ENCODE measurements around the gene ZKSCAN3.
A peak's percentile ranks its signal among the peaks of the same experiment; 100 is the strongest.
"Not testable (repeated sequence)": the region's sequence is repeated elsewhere in the genome, so short reads cannot be mapped to it uniquely, and the experiment has no call there.

Gene ZKSCAN3

GRCh38 chr6:28378644-28379043, 28.9 kb downstream of the ZKSCAN3 start:
- DNase-seq: no peak

GRCh38 chr6:28380381-28380780, 30.6 kb downstream of the ZKSCAN3 start:
- DNase-seq: no peak

GRCh38 chr6:28383235-28384142, 33.7 kb downstream of the ZKSCAN3 start:
- DNase-seq: peak; percentile 44

- no peak for DNase-seq
These were observed 34.4 kb downstream of the ZKSCAN3 start for GRCh38 chr6:28384143-28384533.

GRCh38 chr6:28390688-28391087, 40.9 kb downstream of the ZKSCAN3 start:
- no peak for DNase-seq

GRCh38 chr6:28393912-28394662, 44.3 kb downstream of the ZKSCAN3 start:
- DNase-seq: no peak

GRCh38 chr6:28395918-28396317, 46.2 kb downstream of the ZKSCAN3 start:
- DNase-seq: no peak

GRCh38 chr6:28399350-28400121, 49.8 kb downstream of the ZKSCAN3 start, which contains the start of gene ZSCAN12:
Gene ZSCAN12, minus strand, starts transcription at chr6:28399747. Its CDS starts 1,342 bp downstream, at chr6:28398405.
- DNase-seq: peak; percentile 83

GRCh38 chr6:28400122-28400451, 50.3 kb downstream of the ZKSCAN3 start:
- no peak for DNase-seq

- DNase-seq: no peak
These were observed 51.4 kb downstream of the ZKSCAN3 start for GRCh38 chr6:28401172-28401571.

- DNase-seq: no peak
These were observed 52.5 kb downstream of the ZKSCAN3 start for GRCh38 chr6:28402197-28402596.

GRCh38 chr6:28403923-28404322, 54.2 kb downstream of the ZKSCAN3 start:
- not testable (repeated sequence) for DNase-seq

GRCh38 chr6:28407401-28407800, 57.7 kb downstream of the ZKSCAN3 start:
- DNase-seq: no peak

GRCh38 chr6:28408076-28408802, 58.5 kb downstream of the ZKSCAN3 start:
- DNase-seq: no peak

GRCh38 chr6:28410767-28411166, 61.0 kb downstream of the ZKSCAN3 start:
- DNase-seq: no peak

GRCh38 chr6:28413681-28414080, 63.9 kb downstream of the ZKSCAN3 start:
- DNase-seq: no peak
